Smooth muscle cell (in vitro differentiated cells): ENCODE data around the gene PAAF1. TPM values are rescaled to one million over a fixed set of nuclear protein-coding genes. Genes with fewer than 3 reads are reported as not detected.

Source experiments
- DNase-seq: peaks from one replicate; lab custom pipeline; 2025; ENCODE audit not compliant: unreplicated experiment; lab: John Stamatoyannopoulos, UW
- H2AFZ ChIP-seq: fragments of 200-600 bp; sonication (generic); 2 replicates; pipeline ENCODE4 v1.6.0; 2016; ENCODE audit warnings: antibody characterized with exemption, low read depth, mild to moderate bottlenecking
- H3F3A ChIP-seq: fragments of 200-600 bp; sonication (generic); 2 replicates; pipeline ENCODE4 v1.6.0; 2017; ENCODE audit warnings: antibody characterized with exemption, low read depth
- H3K27ac ChIP-seq: fragments of 200-600 bp; sonication (generic); 2 replicates; pipeline ENCODE4 v1.5.1; 2016; ENCODE audit warnings: low read depth, mild to moderate bottlenecking
- H3K27me3 ChIP-seq: fragments of 200-600 bp; sonication (generic); 2 replicates; pipeline ENCODE4 v1.6.1; 2016; ENCODE audit warnings: low read depth, mild to moderate bottlenecking
- H3K36me3 ChIP-seq: fragments of 200-600 bp; sonication (generic); 2 replicates; pipeline ENCODE4 v1.5.1; 2016; ENCODE audit warnings: low read depth
- H3K4me1 ChIP-seq: fragments of 200-600 bp; sonication (generic); 2 replicates; pipeline ENCODE4 v1.5.1; 2016; ENCODE audit warnings: low read depth
- H3K4me2 ChIP-seq: fragments of 200-600 bp; sonication (generic); 2 replicates; pipeline ENCODE4 v1.6.0; 2016; ENCODE audit warnings: mild to moderate bottlenecking
- H3K4me3 ChIP-seq: fragments of 200-600 bp; sonication (generic); 2 replicates; pipeline ENCODE4 v1.5.1; 2016; ENCODE audit warnings: mild to moderate bottlenecking
- H3K79me2 ChIP-seq: fragments of 200-600 bp; sonication (generic); 2 replicates; pipeline ENCODE4 v1.6.0; 2016; ENCODE audit warnings: low read depth, mild to moderate bottlenecking
- H3K9ac ChIP-seq: fragments of 200-600 bp; sonication (generic); 2 replicates; pipeline ENCODE4 v1.6.0; 2016; ENCODE audit warnings: low read depth
- H3K9me3 ChIP-seq: fragments of 200-600 bp; sonication (generic); replicated peaks from 2 replicates; pipeline ENCODE4 v1.5.1; 2016; ENCODE audit warnings: low read depth
- H4K20me1 ChIP-seq: fragments of 200-600 bp; sonication (generic); 2 replicates; pipeline ENCODE4 v1.6.0; 2016; ENCODE audit warnings: low read depth
- WGBS: methylation state at CpG from one replicate; pipeline ENCODE4 v1.1.7; 2016; ENCODE audit warnings: low lambda C conversion rate; 5-methylcytosine and 5-hydroxymethylcytosine counted together
- polyA plus RNA-seq: library from polyadenylated mRNA; unstranded; fragments of >200 nt; fragmentation: Nextera tagmentation; extraction: Ambion mirVana; gene quantifications from 2 replicates; pipeline ENCODE4 v1.2.1, GENCODE V29; 2016
- total RNA-seq: library from RNA; depleted of rRNA; stranded (reverse); fragments of >200 nt; gene quantifications from 2 replicates; pipeline ENCODE4 v1.2.3, GENCODE V29; 2014
- TF ChIP-seq, protein P1 (sequence below): fragments of 200-600 bp; sonication (generic); IDR thresholded peaks from 2 replicates; pipeline ENCODE4 v1.5.1; 2017; ENCODE audit warnings: borderline replicate concordance, mild to moderate bottlenecking, antibody characterized with exemption; ENCODE audit not compliant: insufficient read depth, poor library complexity, severe bottlenecking

PAAF1 gene
- total and polyA plus RNA-seq, 2 experiments from 2014 or later, result 10.8 to 34.9 TPM

DNA sequence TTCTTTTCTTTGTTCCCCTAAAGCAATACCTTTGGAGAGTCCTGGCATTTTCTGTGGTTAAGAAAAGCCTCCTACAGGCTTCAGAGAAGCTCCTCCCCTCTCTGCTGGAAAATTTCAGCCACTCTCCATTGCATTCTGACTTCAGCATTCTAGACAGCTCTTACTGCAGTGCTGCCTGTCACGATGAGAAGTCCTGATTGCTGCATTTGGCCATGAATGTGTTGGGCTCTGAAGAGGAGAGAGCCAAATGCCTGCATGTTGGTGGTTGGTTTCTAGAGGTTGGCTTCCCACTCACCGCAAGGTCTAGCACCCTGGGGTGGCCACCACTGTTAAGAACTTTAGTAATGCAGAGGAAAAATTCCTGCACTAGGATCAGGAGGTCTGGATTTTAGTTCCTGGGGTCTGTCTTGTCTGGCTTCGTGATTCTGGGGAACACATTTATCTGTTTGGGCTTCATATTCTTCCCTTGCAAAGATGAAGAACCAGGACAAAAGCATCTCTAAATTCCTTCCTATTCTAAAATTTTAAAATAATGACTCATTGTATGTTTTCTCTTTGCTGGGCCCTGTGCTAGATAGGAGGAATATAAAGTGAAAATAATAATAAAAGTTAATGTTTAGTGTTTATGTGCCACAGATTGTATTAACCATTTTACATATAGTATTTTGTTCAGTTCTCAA is 38.2 kb upstream of the PAAF1 start:
- peak overlapping the region; percentile 15 for H3K4me2 ChIP-seq
- H3F3A ChIP-seq, result no peaks in the 10 kb centered on the region
- no peaks in the 10 kb centered on the region for H4K20me1 ChIP-seq
- no peak for DNase-seq
- no peaks in the 10 kb centered on the region for H3K79me2 ChIP-seq
- peak overlapping the region; percentile 33 for H3K27ac ChIP-seq
- H2AFZ ChIP-seq, result no peak overlapping the region
- no peaks in the 10 kb centered on the region for H3K27me3 ChIP-seq
- no peak overlapping the region for H3K4me3 ChIP-seq
- no peaks in the 10 kb centered on the region for H3K9me3 ChIP-seq
- peaks cover 9% of the 10 kb centered on the region for H3K4me1 ChIP-seq
- WGBS, result 56% methylated on average over 3 of the region's 3 CpGs
- no peak overlapping the region for H3K9ac ChIP-seq
- TF ChIP-seq, protein P1, sequence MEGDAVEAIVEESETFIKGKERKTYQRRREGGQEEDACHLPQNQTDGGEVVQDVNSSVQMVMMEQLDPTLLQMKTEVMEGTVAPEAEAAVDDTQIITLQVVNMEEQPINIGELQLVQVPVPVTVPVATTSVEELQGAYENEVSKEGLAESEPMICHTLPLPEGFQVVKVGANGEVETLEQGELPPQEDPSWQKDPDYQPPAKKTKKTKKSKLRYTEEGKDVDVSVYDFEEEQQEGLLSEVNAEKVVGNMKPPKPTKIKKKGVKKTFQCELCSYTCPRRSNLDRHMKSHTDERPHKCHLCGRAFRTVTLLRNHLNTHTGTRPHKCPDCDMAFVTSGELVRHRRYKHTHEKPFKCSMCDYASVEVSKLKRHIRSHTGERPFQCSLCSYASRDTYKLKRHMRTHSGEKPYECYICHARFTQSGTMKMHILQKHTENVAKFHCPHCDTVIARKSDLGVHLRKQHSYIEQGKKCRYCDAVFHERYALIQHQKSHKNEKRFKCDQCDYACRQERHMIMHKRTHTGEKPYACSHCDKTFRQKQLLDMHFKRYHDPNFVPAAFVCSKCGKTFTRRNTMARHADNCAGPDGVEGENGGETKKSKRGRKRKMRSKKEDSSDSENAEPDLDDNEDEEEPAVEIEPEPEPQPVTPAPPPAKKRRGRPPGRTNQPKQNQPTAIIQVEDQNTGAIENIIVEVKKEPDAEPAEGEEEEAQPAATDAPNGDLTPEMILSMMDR, result no peak
- no peaks in the 10 kb centered on the region for H3K36me3 ChIP-seq

DNA sequence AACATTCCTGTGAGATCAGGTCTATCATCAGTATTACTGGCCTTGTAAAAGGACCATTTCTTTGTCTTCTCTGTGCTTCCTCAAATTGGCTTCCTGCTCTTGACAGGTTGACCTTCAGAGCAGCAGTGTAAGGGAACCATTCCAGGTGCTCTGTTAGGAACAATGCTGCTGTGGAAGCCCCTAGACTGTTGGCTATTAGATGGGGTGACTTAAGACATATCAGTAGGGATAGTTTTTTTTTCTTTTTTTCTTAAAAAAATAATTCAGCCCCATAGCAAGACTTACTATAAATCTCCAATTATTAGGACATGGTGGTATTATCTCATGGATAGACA is 37.7 kb upstream of the PAAF1 start:
- no peaks in the 10 kb centered on the region for H3K36me3 ChIP-seq
- no peaks in the 10 kb centered on the region for H4K20me1 ChIP-seq
- H3K4me2 ChIP-seq, result no peak overlapping the region
- H3K9me3 ChIP-seq, result no peaks in the 10 kb centered on the region
- H2AFZ ChIP-seq, result no peak overlapping the region
- TF ChIP-seq, protein P1, result no peak
- DNase-seq, result no peak
- H3K4me1 ChIP-seq, result peaks cover 9% of the 10 kb centered on the region
- H3K79me2 ChIP-seq, result no peaks in the 10 kb centered on the region
- no peaks in the 10 kb centered on the region for H3K27me3 ChIP-seq
- H3K27ac ChIP-seq, result no peak overlapping the region
- no peak overlapping the region for H3K9ac ChIP-seq
- no peak overlapping the region for H3K4me3 ChIP-seq
- no peaks in the 10 kb centered on the region for H3F3A ChIP-seq

DNA sequence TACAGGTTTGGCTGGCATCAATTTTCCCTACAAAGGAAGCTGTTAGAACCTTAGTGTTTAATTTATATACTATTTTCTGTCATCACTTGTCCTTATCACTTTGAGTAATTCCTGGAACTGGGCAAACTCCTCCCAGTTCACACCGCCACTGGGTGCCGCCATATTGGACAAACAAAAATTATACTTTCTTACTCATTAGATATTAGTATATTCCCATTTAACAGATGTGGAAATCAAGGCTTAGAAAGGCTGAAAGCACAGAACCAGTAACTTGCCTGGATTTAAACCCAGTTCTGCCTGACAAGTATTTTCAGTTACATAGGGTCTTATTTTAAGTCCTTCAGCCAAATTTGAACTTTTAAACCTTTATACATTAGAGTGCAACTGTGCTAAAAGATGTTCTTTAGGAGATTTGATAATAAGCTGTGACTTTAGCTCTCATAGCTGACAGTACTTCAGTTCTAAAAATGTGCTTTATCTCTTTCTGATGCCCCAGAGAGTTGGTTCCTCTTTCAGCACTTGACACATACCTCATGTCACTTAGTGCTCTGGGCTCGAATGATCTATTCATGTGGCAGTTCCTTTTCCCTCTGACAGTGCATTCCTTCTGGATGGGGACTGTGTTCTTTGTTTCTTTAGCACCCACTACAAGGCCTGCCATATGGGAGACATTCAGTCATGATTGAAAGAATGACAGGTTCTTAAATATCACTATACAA is 25.6 kb upstream of the PAAF1 start:
- Histone ChIP-seq H4K20me1 (no peaks in the 10 kb centered on the region), H3K36me3 (no peaks in the 10 kb centered on the region), H2AFZ (no peak overlapping the region), H3K9me3 (no peaks in the 10 kb centered on the region), H3K79me2 (no peaks in the 10 kb centered on the region), H3K27me3 (no peaks in the 10 kb centered on the region), H3K27ac (no peak overlapping the region), H3K4me1 (no peaks in the 10 kb centered on the region), H3K4me2 (no peak overlapping the region), H3K4me3 (no peak overlapping the region), H3F3A (no peaks in the 10 kb centered on the region), H3K9ac (no peak overlapping the region)
- 93% methylated on average over 3 of the region's 3 CpGs for WGBS
- TF ChIP-seq, protein P1, result no peak
- DNase-seq, result no peak

DNA sequence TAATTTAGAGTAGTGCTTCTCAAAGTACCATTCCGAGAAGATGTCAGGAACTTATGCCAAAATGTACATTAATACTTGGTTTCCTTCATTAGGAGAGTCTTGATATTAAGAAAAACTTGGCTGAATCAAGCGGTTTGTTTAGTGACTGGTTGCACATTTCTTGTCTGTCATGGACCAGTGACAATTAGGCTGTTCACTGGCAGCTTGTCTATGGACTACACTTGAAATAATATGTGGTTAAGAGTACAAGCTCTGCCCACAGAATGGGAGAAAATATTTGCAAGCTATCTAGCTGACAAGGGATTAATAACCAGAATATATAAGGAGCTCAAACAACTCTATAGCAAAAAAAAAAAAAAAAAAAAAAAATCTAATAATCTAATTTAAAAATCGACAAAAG is 24.8 kb upstream of the PAAF1 start:
- Histone ChIP-seq H3K4me1 (no peaks in the 10 kb centered on the region), H3K9me3 (no peaks in the 10 kb centered on the region), H3K4me2 (no peak overlapping the region), H3K27ac (no peak overlapping the region), H3K4me3 (no peak overlapping the region), H3K36me3 (no peaks in the 10 kb centered on the region), H3K27me3 (no peaks in the 10 kb centered on the region), H3F3A (no peaks in the 10 kb centered on the region), H2AFZ (no peak overlapping the region), H3K79me2 (no peaks in the 10 kb centered on the region), H3K9ac (no peak overlapping the region), H4K20me1 (no peaks in the 10 kb centered on the region)
- 95% methylated on average over 3 of the region's 3 CpGs for WGBS
- TF ChIP-seq, protein P1, result no peak
- no peak for DNase-seq
